Mammary epithelial cell (primary cell): ENCODE measurements around the gene RNF133.

Experiments used
- EZH2 ChIP-seq: IDR thresholded peaks from 2 replicates; pipeline ENCODE4 v1.6.1; 2012; ENCODE audit warnings: low read length, inconsistent platforms, borderline replicate concordance
- TF ChIP-seq, protein P1 (sequence below), 2 donors: IDR thresholded peaks in 1 of 2; conservative IDR thresholded peaks in 1 of 2; 2 replicates each; pipeline ENCODE4 v1.5.1; 2011 to 2012; ENCODE audit warnings: inconsistent platforms in 2 of 2, low read length in 2 of 2, mild to moderate bottlenecking in 2 of 2, control low read depth in 1 of 2, low read depth in 1 of 2; ENCODE audit not compliant: insufficient read depth in 1 of 2; ENCODE audit errors: extremely low read depth in 1 of 2

DNA sequence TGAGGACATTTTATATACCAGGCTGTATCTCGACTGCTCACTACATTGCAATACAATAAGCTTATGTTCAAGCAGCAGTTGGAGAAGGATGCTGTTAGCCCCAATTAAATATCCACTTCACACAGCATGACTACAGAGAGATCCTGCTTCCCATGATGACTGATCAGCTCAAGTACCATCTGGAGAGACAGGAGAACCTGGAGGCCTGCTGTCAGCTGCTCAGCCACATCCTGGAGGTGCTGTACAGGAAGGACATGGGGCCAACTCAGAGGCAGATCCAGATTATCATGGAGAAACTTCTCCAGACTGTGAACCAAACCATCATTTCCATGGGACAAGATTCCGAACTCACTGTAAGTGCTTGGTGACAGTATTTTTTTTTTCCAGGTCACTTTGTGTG lies 22.5 kb downstream of the RNF133 start:
- TF ChIP-seq, protein P1, sequence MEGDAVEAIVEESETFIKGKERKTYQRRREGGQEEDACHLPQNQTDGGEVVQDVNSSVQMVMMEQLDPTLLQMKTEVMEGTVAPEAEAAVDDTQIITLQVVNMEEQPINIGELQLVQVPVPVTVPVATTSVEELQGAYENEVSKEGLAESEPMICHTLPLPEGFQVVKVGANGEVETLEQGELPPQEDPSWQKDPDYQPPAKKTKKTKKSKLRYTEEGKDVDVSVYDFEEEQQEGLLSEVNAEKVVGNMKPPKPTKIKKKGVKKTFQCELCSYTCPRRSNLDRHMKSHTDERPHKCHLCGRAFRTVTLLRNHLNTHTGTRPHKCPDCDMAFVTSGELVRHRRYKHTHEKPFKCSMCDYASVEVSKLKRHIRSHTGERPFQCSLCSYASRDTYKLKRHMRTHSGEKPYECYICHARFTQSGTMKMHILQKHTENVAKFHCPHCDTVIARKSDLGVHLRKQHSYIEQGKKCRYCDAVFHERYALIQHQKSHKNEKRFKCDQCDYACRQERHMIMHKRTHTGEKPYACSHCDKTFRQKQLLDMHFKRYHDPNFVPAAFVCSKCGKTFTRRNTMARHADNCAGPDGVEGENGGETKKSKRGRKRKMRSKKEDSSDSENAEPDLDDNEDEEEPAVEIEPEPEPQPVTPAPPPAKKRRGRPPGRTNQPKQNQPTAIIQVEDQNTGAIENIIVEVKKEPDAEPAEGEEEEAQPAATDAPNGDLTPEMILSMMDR (conservative IDR thresholded peaks at IDR 0.05 in 1 of 2, IDR thresholded peaks at IDR 0.05 in 1 of 2; ENCODE audit: extremely low read depth in 1 of 2, insufficient read depth in 1 of 2, low read depth in 1 of 2, low read length in 2 of 2) = no peak
- no peak for TF ChIP-seq EZH2
